GM21619 (cell line): ENCODE measurements around the gene CLCN3.
A peak's percentile ranks its signal among the peaks of the same experiment; 100 is the strongest.
"Not testable (repeated sequence)": the region's sequence is repeated elsewhere in the genome, so short reads cannot be mapped to it uniquely, and the experiment has no call there.

ENCODE experiments used
- ATAC-seq: cut with Tn5 transposase; IDR thresholded peaks from one replicate; pipeline ENCODE4 v1.9.1; 2021; ENCODE audit not compliant: unreplicated experiment

The CLCN3 gene

DNA sequence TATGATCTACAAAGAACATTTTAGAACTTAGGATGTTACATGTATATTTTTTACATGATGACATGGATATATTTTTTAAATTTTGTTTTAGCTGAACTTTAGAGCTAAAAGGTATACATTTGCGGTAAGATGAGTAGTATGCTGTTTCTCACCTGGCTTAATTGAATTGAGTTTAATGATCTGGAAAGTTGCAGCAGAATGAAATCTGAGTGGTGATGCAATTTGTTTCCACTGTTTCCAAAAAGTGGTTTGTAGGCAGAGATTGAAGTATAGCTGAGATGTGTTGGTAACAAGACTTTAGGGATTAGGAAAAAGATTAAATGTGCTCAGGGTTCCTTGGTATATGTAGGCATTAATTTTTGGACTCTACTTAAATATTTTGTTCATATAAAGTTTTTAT is 69.3 kb downstream of the CLCN3 start:
- no peak for ATAC-seq

DNA sequence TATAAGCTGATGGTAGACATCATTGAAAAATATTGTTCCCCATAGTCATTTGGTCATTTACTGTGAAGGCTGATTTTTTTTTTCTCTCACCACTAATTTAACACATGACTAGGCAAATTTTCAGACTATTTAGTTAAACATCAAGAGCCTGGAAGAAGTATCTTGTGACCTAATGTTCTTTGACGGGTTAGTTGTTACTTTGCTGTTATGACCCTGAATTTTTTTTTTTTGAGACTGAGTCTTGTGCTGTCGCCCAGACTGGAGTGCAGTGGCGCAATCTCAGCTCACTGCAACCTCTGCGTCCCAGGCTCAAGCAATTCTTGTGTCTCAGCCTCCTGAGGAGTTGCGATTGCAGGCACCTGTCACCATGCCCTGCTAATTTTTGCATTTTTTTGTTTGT is 70.4 kb downstream of the CLCN3 start:
- no peak for ATAC-seq

DNA sequence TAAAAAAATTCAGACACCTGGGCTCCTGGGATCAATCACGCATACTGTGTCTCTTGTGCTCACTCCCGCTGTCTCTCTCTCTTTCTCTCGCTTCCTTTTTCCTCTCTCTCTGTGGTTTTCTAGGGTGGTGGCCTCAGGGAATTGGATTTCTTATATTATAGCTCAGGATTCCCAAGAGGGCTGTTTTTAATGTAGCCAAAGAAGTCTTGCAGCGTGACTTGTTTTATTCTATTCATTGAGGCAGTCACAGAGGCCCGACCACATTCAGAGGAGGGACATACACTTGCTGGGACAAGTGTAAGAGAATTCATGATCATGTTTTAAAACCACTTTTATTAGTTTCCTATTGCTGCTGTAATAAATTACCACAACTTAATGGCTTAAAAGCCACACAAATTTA is 78.0 kb downstream of the CLCN3 start:
- no peak for ATAC-seq

DNA sequence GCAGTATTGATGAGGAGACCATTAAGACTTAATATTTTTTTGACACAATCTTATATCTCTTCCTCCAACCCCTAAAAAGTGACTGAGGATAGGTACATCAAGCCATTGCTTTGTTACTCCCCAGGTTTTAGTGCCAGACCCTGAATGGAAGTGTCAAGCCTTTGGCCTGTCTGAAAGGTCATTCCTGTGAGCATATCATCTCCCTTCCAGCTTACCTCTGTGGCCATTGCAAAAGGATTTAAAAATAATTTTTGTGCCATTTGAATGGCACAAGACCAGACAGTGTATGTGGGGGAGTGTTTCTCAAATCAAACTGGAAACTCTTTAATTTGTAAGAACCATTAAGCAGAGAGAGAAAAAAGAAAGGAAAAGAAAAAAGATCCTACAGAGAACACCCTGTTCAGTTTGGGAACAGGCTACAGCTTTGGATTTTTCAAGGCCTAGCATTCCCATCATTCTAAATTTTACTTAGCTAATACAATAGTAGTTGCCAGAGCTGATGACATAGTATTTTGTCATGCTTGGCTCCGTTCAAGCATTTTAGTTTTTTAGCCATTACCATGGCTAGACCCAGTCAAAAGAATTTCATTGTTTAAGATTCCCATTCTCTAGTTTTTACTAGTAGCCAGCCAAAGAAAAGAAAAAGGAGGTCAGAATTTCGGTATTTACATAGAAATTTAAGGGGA is 87.7 kb downstream of the CLCN3 start:
- ATAC-seq, result no peak

DNA sequence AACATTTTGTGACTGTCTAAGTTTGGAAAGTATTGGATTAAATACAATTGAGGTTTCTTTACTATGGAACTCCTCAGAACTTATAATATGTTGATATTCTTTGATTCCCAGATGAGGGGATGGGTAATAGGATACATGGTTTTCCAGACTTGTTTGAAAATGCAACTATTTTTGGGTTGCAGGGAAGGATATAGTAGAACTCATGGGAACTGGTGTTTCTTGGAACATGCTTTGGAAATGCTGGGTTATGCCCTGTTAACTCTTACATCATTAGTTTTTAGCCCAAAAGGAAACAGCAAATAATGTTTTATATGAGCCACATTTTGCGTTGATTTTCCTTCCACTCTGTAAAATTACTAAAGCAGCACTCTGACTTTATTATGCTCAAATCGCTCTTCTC is 95.4 kb downstream of the CLCN3 start:
- no peak for ATAC-seq

DNA sequence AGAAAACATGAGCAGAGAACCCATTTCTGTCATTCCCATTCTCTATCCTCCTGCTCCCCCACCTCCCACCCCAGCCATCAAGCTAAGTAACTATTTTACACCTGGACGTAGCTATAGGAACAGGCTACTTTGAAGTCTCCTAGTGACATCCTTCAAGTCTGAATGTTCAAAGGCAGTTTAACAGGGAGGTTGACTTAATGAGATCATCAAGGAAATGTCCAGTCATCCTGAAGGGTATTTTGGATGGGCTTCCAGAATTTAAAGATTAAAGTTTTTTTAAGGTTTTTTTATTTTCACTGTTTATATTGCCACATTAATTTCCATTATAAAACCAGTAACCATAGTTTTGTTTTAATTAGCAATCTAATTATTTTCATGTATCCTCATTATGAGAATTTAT is 96.3 kb downstream of the CLCN3 start:
- ATAC-seq, result no peak

DNA sequence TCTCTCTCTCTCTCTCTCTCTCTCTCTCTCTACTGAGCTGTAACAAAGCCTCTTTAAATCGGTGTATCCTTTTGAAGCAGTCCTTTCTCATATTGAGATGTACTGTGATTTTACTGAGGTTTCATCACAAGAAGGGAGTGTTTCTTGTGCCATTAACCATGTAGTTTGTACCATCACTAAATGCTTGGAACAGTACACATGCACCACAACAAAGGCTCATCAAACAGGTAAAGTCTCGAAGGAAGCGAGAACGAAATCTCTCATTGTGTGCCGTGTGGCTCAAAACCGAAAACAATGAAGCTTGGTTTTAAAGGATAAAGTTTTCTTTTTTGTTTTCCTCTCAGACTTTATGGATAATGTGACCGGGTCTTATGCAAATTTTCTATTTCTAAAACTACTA is 100.2 kb downstream of the CLCN3 start:
- ATAC-seq, result no peak

DNA sequence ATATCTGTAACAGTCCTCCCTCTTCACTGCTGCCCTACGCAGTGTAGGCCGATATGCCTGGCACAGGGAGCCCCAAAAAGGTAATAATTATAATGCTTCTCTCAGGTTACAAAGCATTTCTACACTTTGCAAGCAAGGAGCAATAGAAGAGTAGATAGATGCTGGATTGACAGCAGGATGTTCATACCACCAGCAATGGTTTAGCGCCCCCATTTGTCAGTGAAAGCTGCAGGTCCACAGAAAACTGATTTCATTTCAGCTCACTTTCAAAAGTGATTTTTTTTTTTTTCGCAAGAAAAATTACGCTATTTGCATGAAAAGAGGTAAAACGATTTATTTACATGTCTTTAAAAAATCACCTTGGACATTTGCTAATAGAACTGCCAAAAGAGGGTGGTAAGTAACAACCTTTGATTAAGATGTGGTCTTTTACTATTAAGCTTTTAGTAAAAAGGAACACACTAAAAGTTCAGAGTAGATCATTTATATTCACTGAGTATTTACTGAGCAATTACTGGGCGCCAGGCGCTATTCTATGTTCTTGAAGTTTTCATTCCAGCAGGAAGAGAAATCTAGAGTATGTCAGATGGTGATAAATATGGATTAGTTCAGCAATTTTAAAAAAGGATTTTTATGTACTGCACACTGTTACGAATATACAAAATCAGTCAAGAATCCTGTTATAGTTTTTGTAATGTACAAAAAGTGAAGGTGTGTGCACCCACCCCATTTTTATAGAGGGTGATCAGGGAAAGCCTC is 103.0 kb downstream of the CLCN3 start:
- ATAC-seq, result no peak

DNA sequence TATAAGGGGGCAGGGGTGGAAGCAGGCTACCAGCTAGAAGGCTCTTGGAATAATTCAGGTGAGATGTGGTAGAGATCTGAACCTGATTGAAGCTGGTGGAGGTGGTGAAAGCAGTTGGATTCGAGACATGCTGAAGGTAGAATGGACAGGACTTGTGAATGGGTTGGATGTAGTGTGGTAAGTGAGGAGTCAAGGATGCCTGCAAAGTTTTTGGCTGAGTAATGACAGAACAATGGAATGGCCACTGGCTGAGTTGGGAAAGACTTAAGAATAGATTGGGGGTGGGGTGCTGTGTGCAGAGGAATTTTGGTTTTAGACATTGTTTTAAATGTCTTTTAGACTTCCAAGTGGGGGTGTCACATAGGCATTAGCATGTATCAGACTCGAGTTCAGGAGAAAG is 103.9 kb downstream of the CLCN3 start:
- ATAC-seq, result no peak

DNA sequence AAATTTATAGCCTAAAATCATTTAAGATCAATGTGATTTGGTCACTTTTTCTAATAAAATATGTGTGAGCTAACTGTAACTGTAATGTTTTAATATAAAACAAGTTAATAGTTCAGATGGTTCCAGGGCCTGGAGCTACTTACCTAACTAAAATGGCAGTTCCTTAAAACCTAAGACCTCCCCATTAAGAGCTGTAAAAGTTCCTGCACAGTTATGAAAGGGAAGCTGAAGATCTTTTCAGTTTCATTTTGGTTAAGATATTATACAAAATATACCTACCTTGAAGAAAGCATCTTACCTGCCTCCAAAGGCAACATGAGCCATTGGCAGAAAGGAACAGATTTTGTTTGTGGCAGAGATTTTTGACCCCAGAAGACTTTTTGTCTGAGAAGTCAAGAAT is 107.2 kb downstream of the CLCN3 start:
- no peak for ATAC-seq

DNA sequence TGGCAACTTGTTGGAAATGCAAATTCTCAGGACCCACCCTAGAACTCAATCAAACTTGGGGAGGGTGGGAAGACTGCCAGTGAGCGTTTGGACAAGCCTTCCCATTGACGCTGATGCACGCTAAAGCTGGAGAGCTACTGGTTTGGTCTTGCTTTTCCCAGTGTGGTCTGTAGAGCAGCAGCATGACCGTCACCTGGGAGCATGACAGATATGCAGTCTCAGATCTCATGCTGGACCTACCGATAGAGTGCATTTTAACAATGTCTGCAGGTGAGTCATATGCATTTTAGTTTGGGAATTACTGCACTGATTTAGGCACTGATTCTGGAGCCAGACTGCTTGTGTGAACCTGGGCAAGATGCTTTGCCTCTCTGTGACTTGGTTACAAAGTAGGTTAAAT is 110.2 kb downstream of the CLCN3 start:
- ATAC-seq, result no peak

DNA sequence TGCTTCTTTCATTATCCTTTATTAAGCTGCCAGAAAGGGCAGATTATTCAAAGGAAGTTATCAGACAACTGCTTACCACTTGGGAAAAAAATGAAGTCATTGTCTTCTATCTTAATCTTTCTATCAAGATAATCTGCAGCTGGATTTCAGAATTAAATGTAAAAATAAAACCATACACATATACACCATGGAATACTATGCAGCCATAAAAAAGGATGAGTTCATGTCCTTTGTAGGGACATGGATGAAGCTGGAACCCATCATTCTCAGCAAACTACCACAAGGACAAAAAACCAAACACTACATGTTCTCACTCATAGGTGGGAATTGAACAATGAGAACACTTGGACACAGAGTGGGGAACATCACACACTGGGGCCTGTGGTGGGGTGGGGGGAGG is 118.2 kb downstream of the CLCN3 start:
- not testable (repeated sequence) for ATAC-seq

DNA sequence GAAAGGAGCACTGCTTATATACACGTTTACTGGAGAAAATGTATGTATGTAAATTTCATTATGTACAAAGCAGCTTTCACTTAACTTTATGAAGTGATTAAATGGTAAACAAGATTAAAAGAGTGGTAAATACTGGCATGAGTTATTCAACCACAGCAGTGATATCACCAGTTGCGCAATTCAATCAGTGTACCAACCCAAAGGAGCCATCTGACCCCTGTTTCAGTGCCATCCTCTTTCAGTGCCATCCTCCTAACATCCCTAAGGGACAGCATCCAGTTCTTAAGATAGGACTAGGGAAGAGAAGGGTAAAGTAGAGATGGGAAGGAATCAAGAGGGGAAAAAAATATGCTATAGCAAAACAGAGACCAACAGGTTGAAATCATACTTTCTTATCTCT is 121.2 kb downstream of the CLCN3 start:
- no peak for ATAC-seq

DNA sequence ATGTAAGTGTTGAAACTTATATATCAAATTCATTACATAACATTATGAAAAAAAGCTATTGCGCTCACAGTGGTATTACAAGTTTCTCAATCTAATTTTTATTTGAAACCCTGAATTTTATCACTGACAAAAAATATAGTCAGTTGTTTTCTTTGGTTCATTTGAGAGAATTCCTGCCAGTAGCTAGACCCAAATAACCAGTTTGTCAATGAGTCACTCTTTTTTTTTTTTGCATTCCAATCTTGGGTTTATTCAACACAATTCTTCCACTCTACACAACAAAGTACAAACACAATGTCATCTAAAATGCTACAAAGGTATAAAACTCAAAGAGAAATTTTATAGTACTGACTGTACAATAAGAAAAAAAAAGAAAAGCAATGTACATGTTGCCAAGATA is 124.2 kb downstream of the CLCN3 start:
- no peak for ATAC-seq

DNA sequence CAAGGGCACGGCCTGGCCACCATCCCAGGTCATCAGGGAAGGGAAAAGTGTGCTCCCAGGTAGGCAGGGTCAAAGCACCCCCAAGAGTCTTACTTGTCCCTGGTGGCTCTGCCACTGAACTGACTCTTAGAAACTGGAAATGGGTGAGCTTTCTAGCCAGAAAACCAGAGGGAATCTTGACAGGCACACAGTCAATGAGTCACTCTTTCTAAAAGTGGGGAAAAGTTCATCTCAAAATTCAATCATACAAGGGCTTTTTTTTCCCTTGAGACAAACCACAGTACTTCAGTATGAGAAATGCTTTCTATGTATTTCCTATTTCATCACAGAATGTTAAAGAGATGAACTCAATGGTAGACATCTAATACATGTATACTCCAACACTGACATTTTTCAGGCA is 124.9 kb downstream of the CLCN3 start:
- ATAC-seq, result no peak

DNA sequence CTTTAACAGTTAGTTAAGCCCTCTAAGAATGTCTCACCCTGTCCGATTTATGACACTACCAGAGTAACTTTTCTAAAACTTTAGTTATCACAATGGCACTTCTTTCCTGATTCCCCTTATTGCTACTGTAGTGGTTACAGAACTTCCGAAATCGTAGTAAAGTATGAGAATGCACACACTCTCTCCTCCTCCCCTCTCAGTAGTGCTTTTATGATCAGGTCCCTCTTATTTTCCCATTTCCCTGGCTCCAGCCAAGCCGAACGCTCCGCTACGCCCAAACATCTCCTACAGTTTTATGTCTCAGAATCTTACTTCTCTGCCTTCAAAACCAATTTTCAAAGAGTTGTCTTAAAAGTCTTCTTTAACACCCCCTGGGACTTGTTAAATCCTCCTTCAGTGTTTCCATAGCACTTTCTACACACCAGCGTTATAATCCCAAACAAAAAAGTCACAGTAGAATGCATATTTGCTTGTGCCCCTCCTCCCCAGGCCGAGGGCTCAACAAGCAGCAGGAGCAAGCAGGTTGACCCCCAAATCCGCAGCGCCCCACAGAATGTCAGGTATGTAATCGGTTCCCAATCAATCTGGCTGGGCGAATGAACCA is 136.7 kb downstream of the CLCN3 start:
- ATAC-seq, result peak; percentile 26

DNA sequence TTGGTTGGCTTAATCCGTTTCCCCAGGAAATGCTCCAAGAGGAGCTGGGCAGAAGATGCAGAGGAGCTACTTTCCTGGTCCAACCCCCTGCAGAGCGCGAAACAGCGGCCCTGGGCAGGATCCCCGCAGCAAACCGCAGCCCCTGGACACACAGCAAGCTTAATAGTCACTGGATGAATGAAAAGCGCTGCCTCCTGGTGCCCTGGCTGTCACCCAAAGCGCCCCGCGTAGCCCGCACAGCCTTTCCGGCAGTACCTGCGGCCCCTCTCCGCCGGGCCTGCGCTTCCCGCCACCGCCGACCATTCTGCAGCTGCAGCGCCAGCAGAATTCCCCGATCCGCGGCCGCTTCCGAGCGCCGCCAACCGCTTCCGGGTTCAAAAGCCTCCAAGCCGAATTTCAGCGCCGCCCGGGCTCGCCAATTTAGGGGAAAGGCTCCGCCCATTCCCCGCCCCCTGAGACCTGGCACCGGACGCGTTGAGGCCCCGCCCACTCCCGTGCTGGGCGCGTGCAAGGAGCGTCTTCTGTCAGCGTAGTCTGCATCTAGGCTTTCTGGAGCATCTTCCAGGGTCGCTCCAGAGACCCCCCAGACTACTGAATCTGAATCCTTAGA is 137.3 kb downstream of the CLCN3 start, which contains the start of gene HPF1:
Gene HPF1 (minus strand): TSS at position 370 of the 610 bp plus-strand sequence. CDS start 67 bp downstream, at position 303.
- ATAC-seq, result peak; percentile 94

DNA sequence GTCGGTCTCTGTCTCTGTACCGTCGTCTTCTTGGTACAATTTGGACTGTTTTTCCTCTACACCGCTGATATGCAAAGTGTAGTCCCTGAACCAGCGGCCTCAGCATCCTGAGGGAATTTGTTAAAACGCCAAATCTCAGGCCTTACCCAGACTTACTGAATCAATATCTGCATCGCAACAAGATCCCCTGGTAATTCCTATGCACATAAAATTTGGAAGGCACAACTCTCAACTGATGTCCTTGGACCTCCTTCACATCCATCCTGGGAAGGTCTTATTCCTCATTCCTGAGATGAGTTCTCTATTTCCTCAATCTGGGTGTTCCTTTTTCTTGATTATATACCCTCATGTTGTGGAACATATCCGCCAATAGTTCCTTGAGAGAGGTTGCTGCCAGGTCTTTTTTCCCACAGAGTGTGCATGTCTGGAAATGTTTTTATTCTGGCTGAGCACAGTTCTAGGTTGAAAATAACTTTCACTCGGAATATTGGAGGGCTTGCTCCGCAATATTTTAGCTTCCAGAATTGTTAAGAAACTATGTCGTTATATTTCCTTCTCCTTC is 138.1 kb downstream of the CLCN3 start:
- no peak for ATAC-seq

DNA sequence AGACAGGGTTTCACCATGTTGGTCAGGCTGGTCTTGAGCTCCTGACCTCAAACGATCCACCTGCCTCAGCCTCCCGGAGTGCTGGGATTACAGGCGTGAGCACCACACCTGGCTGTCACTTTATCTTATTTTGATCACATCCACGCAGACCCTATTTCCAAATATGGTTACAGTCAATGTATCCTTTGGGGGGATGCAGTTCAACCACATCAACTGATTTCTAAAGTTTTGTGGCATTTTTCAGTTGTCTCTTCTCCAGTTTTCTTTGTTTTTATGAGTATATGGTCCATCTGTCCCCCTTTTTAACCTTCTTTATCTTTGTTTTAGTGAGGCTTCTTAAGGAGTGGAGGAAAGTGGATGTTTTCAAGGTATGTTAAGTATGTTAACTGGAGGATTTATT is 141.5 kb downstream of the CLCN3 start:
- no peak for ATAC-seq

DNA sequence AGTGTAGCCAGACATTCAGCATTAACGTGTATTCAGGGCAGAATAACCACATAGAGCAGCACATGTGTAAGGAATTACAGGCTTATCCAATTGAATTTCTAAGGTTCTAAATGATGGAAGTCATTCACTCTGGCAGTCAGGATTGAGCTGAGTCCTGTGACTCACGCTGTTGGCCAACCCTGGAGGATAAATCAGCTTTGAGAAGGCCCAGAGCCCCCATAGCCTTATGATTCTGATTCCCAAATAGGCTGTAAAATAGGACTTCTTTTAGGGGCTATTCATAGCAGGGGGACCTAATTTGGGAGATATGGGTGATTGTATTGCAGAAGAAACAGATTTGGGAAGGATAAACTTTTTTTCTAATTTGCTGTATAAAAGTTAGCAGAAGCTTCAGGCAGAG is 145.5 kb downstream of the CLCN3 start:
- no peak for ATAC-seq

DNA sequence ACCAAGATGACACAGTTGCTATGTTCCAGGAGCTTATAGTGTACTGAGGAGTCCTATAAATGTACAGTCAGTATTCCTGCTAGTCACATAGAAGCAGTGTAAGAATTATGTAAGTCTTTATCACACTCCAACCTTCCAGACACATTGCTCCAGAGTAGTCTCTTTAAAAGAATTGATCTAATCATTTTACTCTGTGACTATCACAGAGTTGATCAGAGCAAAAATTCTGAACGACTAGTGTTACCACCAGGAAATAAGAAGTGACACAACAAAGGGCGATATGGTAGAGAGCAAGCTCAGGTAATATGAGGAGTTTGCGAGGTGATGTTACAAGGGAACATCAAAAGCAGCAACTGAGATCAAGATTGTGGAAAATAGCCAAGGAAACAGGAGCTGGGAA is 146.4 kb downstream of the CLCN3 start:
- no peak for ATAC-seq

DNA sequence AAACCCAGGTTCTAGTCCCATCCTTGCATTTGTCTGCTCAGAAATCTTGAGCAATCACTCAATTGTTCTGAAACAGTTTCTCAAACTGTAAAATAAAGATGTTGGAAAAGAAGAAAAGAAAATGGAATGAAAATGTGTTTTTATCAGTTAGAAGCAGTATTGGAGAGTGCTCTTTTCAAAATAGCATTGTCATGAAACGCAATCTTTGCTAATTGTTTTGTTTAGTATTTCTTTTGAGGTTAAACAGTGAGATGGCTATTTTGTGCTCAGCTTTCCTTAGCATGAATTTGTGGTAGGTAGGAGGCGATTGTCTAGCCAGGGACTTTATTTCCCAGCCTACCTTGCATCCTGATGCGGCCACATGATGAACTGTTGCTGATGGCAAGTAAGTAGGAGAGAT is 148.0 kb downstream of the CLCN3 start:
- no peak for ATAC-seq
